GM23338 (cell line): ENCODE data around the gene SARNP. TPM values are rescaled to one million over a fixed set of nuclear protein-coding genes. Genes with fewer than 3 reads are reported as not detected.
A peak's percentile ranks its signal among the peaks of the same experiment; 100 is the strongest.

Source experiments
- ATAC-seq: fragments of 200-7000 bp; cut with Tn5 transposase; 3 replicates; pipeline ENCODE4 v1.9.1; 2020
- DNase-seq: peaks from one replicate; pipeline ENCODE4 v3.0.0-alpha.2; 2015; ENCODE audit warnings: low spot score
- H2AFZ ChIP-seq: fragments of 200-600 bp; sonication (generic); 2 replicates; pipeline ENCODE4 v1.8.0; 2016; ENCODE audit warnings: antibody characterized with exemption, mild to moderate bottlenecking, moderate library complexity
- H3F3A ChIP-seq: fragments of 200-600 bp; sonication (generic); replicated peaks from 2 replicates; pipeline ENCODE4 v1.8.0; 2017; ENCODE audit warnings: antibody characterized with exemption, mixed run types, low read depth
- H3K27ac ChIP-seq: fragments of 200-600 bp; sonication (generic); 2 replicates; pipeline ENCODE4 v1.6.1; 2016; ENCODE audit warnings: low read depth
- H3K27me3 ChIP-seq: fragments of 200-600 bp; sonication (generic); 2 replicates; pipeline ENCODE4 v1.8.0; 2016; ENCODE audit warnings: mild to moderate bottlenecking, mixed run types, moderate library complexity; ENCODE audit not compliant: insufficient read depth
- H3K36me3 ChIP-seq: fragments of 200-600 bp; sonication (generic); 2 replicates; pipeline ENCODE4 v1.8.0; 2016; ENCODE audit warnings: mild to moderate bottlenecking; ENCODE audit not compliant: insufficient read depth
- H3K4me1 ChIP-seq: fragments of 200-600 bp; sonication (generic); 2 replicates; pipeline ENCODE4 v1.8.0; 2016; ENCODE audit warnings: mild to moderate bottlenecking, moderate library complexity; ENCODE audit not compliant: insufficient read depth
- H3K4me2 ChIP-seq: fragments of 200-600 bp; sonication (generic); 2 replicates; pipeline ENCODE4 v1.7.1; 2017; ENCODE audit warnings: mixed run types
- H3K4me3 ChIP-seq: fragments of 200-600 bp; sonication (generic); 2 replicates; pipeline ENCODE4 v1.6.1; 2016; ENCODE audit warnings: mixed run types
- H3K79me2 ChIP-seq: fragments of 200-600 bp; sonication (generic); replicated peaks from 2 replicates; pipeline ENCODE4 v1.8.0; 2017; ENCODE audit warnings: mild to moderate bottlenecking; ENCODE audit not compliant: insufficient read depth
- H3K9me2 ChIP-seq: fragments of 200-600 bp; sonication (generic); 2 replicates; pipeline ENCODE4 v1.8.0; 2017; ENCODE audit not compliant: insufficient read depth
- H4K20me1 ChIP-seq: fragments of 200-600 bp; sonication (generic); replicated peaks from 2 replicates; pipeline ENCODE4 v1.8.0; 2017; ENCODE audit warnings: mild to moderate bottlenecking; ENCODE audit not compliant: insufficient read depth
- H3K27ac Mint-ChIP-seq: 2 replicates; pipeline ENCODE4 v1.8.0; 2020; ENCODE audit warnings: inconsistent platforms, mild to moderate bottlenecking, moderate library complexity, mixed read lengths
- H3K27me3 Mint-ChIP-seq: 3 replicates; pipeline ENCODE4 v1.8.0; 2022; ENCODE audit warnings: low read depth, mild to moderate bottlenecking, moderate library complexity, mixed read lengths, inconsistent platforms; ENCODE audit not compliant: insufficient read depth, poor library complexity
- H3K36me3 Mint-ChIP-seq: 3 replicates; pipeline ENCODE4 v1.8.0; 2021; ENCODE audit warnings: low read depth, mild to moderate bottlenecking, inconsistent platforms, moderate library complexity, mixed read lengths
- H3K4me1 Mint-ChIP-seq: 3 replicates; pipeline ENCODE4 v1.8.0; 2020; ENCODE audit warnings: mild to moderate bottlenecking, inconsistent platforms, mixed read lengths
- H3K4me3 Mint-ChIP-seq: 3 replicates; pipeline ENCODE4 v1.8.0; 2021; ENCODE audit warnings: moderate library complexity, mild to moderate bottlenecking, inconsistent platforms, mixed read lengths
- H3K9me3 Mint-ChIP-seq: 3 replicates; pipeline ENCODE4 v1.8.0; 2020; ENCODE audit warnings: moderate library complexity, mild to moderate bottlenecking, inconsistent platforms, mixed read lengths
- CREB1 ChIP-seq: fragments of 250-450 bp; sonication (Bioruptor Pico); IDR thresholded peaks from 2 replicates; pipeline ENCODE4 v1.5.0; 2020; ENCODE audit warnings: low read depth, mild to moderate bottlenecking, moderate library complexity
- CTCF ChIP-seq, 2 experiments: fragments of 200-600 bp in 1 of 2; sonication (generic) in 1 of 2; conservative IDR thresholded peaks; 2 replicates each; pipeline versions ENCODE4 v1.5.1 to v1.6.1; 2016 to 2017; ENCODE audit warnings: antibody characterized with exemption in 2 of 2, low read depth in 2 of 2, mild to moderate bottlenecking in 2 of 2, moderate library complexity in 1 of 2
- EZH2 ChIP-seq: fragments of 200-600 bp; sonication (generic); IDR thresholded peaks from one replicate; pipeline ENCODE4 v1.8.0; 2017; ENCODE audit warnings: antibody characterized with exemption, mild to moderate bottlenecking, low read depth; ENCODE audit not compliant: unreplicated experiment
- EZH2phosphoT487 ChIP-seq: fragments of 200-600 bp; sonication (generic); IDR thresholded peaks from one replicate; pipeline ENCODE4 v1.8.1; 2018; ENCODE audit warnings: antibody characterized with exemption; ENCODE audit not compliant: unreplicated experiment
- JUNB ChIP-seq: IDR thresholded peaks from one replicate; pipeline ENCODE4 v1.6.1; 2016; ENCODE audit warnings: antibody characterized with exemption; ENCODE audit not compliant: unreplicated experiment
- NANOG ChIP-seq: IDR thresholded peaks from 2 replicates; pipeline ENCODE4 v1.6.1; 2016; ENCODE audit warnings: antibody characterized with exemption, borderline replicate concordance
- POLR2AphosphoS5 ChIP-seq: IDR thresholded peaks from 2 replicates; pipeline ENCODE4 v1.6.1; 2016; ENCODE audit warnings: antibody characterized with exemption, low read depth
- REST ChIP-seq: IDR thresholded peaks from one replicate; pipeline ENCODE4 v1.6.1; 2018; ENCODE audit warnings: antibody characterized with exemption; ENCODE audit not compliant: unreplicated experiment
- STAT1 ChIP-seq: IDR thresholded peaks from one replicate; pipeline ENCODE4 v1.6.1; 2016; ENCODE audit warnings: antibody characterized with exemption; ENCODE audit not compliant: unreplicated experiment
- ZNF114 ChIP-seq: fragments of 250-450 bp; sonication (Bioruptor Pico); IDR thresholded peaks from 2 replicates; pipeline ENCODE4 v1.5.0; 2020; ENCODE audit warnings: mild to moderate bottlenecking, moderate library complexity
- ZNF331 ChIP-seq: fragments of 250-450 bp; sonication (Bioruptor Pico); IDR thresholded peaks from 2 replicates; pipeline ENCODE4 v1.5.0; 2020; ENCODE audit warnings: low read depth, mild to moderate bottlenecking, moderate library complexity
- ZNF462 ChIP-seq: fragments of 250-450 bp; sonication (Bioruptor Pico); IDR thresholded peaks from 2 replicates; pipeline ENCODE4 v1.5.0; 2020; ENCODE audit warnings: mild to moderate bottlenecking, moderate library complexity
- polyA plus RNA-seq: library from polyadenylated mRNA; unstranded; fragments of >200 nt; fragmentation: Nextera tagmentation; extraction: Ambion mirVana; gene quantifications from 2 replicates; pipeline ENCODE4 v1.2.1, GENCODE V29; 2016
- total RNA-seq: library from RNA; depleted of rRNA; stranded (reverse); fragments of >200 nt; shearing (Covaris generic); gene quantifications from 2 replicates; pipeline ENCODE4 v1.2.3, GENCODE V29; 2014
- TF ChIP-seq, protein P1 (sequence below): IDR thresholded peaks from 2 replicates; pipeline ENCODE4 v1.6.1; 2016; ENCODE audit warnings: antibody characterized with exemption

The SARNP gene
- total and polyA plus RNA-seq, 2 experiments from 2014 or later, result 96.0 to 313 TPM

- TF ChIP-seq, protein P1, sequence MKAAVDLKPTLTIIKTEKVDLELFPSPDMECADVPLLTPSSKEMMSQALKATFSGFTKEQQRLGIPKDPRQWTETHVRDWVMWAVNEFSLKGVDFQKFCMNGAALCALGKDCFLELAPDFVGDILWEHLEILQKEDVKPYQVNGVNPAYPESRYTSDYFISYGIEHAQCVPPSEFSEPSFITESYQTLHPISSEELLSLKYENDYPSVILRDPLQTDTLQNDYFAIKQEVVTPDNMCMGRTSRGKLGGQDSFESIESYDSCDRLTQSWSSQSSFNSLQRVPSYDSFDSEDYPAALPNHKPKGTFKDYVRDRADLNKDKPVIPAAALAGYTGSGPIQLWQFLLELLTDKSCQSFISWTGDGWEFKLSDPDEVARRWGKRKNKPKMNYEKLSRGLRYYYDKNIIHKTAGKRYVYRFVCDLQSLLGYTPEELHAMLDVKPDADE, result no peak
- no peak for TF ChIP-seq REST
- no peak for TF ChIP-seq ZNF462 (CRISPR knock-in tag)
- TF ChIP-seq CTCF (conservative IDR thresholded peaks at IDR 0.05; ENCODE audit: low read depth in 2 of 2), result no peak
- no peak for TF ChIP-seq CREB1
- no peak for TF ChIP-seq ZNF114 (CRISPR knock-in tag)
- TF ChIP-seq ZNF331, result no peak
- no peak for TF ChIP-seq STAT1
- no peak for TF ChIP-seq JUNB
- no peak for TF ChIP-seq NANOG
- no peak for TF ChIP-seq EZH2phosphoT487
- no peak for TF ChIP-seq POLR2AphosphoS5
- TF ChIP-seq EZH2, result no peak
- DNase-seq (peak; percentile 40), ATAC-seq (0 out of 3 replicates have a peak, but pooled peaks have one; percentile 2)
- no peaks in the 10 kb centered on the region for H3K9me2 ChIP-seq
- peaks cover 22% of the 10 kb centered on the region for H3K36me3 ChIP-seq
- Mint-ChIP-seq H3K4me3 (no peak overlapping the region), H3K4me1 (peaks cover 35% of the 10 kb centered on the region), H3K27ac (no peak overlapping the region), H3K36me3 (peaks cover 41% of the 10 kb centered on the region), H3K27me3 (peaks cover 1% of the 10 kb centered on the region), H3K9me3 (no peaks in the 10 kb centered on the region)
- peaks cover 23% of the 10 kb centered on the region; the same call in 1 of the 2 replicates for H3F3A ChIP-seq
- peaks cover 50% of the 10 kb centered on the region for H3K4me1 ChIP-seq
- peak overlapping the region; percentile 64 for H3K27ac ChIP-seq
- H3K4me2 ChIP-seq, result peak overlapping the region; percentile 80
- H3K27me3 ChIP-seq, result no peaks in the 10 kb centered on the region
- H3K4me3 ChIP-seq, result peak overlapping the region; percentile 77
- H2AFZ ChIP-seq, result no peak overlapping the region
- H4K20me1 ChIP-seq, result peaks cover 37% of the 10 kb centered on the region
- peaks cover 72% of the 10 kb centered on the region for H3K79me2 ChIP-seq
Observed at GRCh38 chr12:55816881-55817344, 611 bp downstream of the SARNP start.
